HEK293 (cell line): ENCODE measurements around the gene MAML2.

ENCODE experiments used
- CTCF ChIA-PET: fragments of 350-600 bp; formaldehyde crosslinking; extraction: SDS; loops from one replicate; lab custom pipeline; 2021; ENCODE audit warnings: antibody characterized with exemption; lab: Yijun Ruan, JAX
- POLR2A ChIA-PET: fragments of 300-600 bp; formaldehyde crosslinking; extraction: SDS; loops from one replicate; lab custom pipeline; 2020; ENCODE audit warnings: antibody characterized with exemption, inconsistent platforms; lab: Yijun Ruan, JAX
- H3K27ac ChIP-seq: fragments of 200-500 bp; sonication (Bioruptor generic); 2 replicates; pipeline ENCODE4 v1.5.1; 2014; ENCODE audit warnings: low read depth, low read length, control low read depth, inconsistent platforms; ENCODE audit errors: extremely low read depth
- H3K36me3 ChIP-seq, 2 experiments: fragments of 200-500 bp in 1 of 2; sonication (Bioruptor generic) in 1 of 2; 1 replicate in 1 of 2; 2 replicates in 1 of 2; pipeline ENCODE4 v1.5.1; 2014 to 2017; ENCODE audit warnings: inconsistent platforms in 2 of 2, low read length in 2 of 2; ENCODE audit not compliant: control insufficient read depth in 2 of 2, insufficient read depth in 1 of 2
- H3K4me1 ChIP-seq: fragments of 200-500 bp; sonication (Bioruptor generic); 2 replicates; pipeline ENCODE4 v1.5.1; 2014; ENCODE audit warnings: mild to moderate bottlenecking, low read length, inconsistent platforms; ENCODE audit not compliant: control insufficient read depth, insufficient read depth
- H3K4me3 ChIP-seq: 2 replicates; pipeline ENCODE4 v1.5.1; 2011; ENCODE audit warnings: low read depth, mild to moderate bottlenecking, control low read depth, low read length, moderate library complexity
- H3K9me3 ChIP-seq: fragments of 200-500 bp; sonication (Bioruptor generic); 2 replicates; pipeline ENCODE4 v1.5.1; 2014; ENCODE audit warnings: low read depth, low read length, inconsistent platforms; ENCODE audit not compliant: control insufficient read depth, insufficient read depth
- BCL6B ChIP-seq: fragments of 450-650 bp; formaldehyde crosslinking; IDR thresholded peaks from 2 replicates; pipeline ENCODE4 v1.5.1; 2017; ENCODE audit warnings: missing biosample characterization, missing genetic modification characterization
- INSM2 ChIP-seq: fragments of 450-650 bp; formaldehyde crosslinking; IDR thresholded peaks from 2 replicates; pipeline ENCODE4 v1.5.1; 2016; ENCODE audit warnings: missing biosample characterization, missing genetic modification characterization
- KLF7 ChIP-seq: fragments of 450-650 bp; formaldehyde crosslinking; IDR thresholded peaks from 2 replicates; pipeline ENCODE4 v1.5.1; 2016; ENCODE audit warnings: missing biosample characterization, missing genetic modification characterization, borderline replicate concordance
- KLF8 ChIP-seq: fragments of 450-650 bp; formaldehyde crosslinking; IDR thresholded peaks from 2 replicates; pipeline ENCODE4 v1.5.1; 2016; ENCODE audit warnings: missing biosample characterization, missing genetic modification characterization
- KLF9 ChIP-seq: fragments of 450-650 bp; formaldehyde crosslinking; IDR thresholded peaks from 2 replicates; pipeline ENCODE4 v1.5.1; 2016; ENCODE audit warnings: missing biosample characterization, missing genetic modification characterization, low read depth
- PRDM2 ChIP-seq: fragments of 450-650 bp; formaldehyde crosslinking; IDR thresholded peaks from 2 replicates; pipeline ENCODE4 v1.5.1; 2016; ENCODE audit warnings: missing biosample characterization, missing genetic modification characterization, borderline replicate concordance
- RBAK ChIP-seq: fragments of 450-650 bp; formaldehyde crosslinking; IDR thresholded peaks from 2 replicates; pipeline ENCODE4 v1.5.1; 2016; ENCODE audit warnings: missing biosample characterization, missing genetic modification characterization
- SP7 ChIP-seq: fragments of 450-650 bp; formaldehyde crosslinking; IDR thresholded peaks from 2 replicates; pipeline ENCODE4 v1.5.1; 2016; ENCODE audit warnings: missing biosample characterization, missing genetic modification characterization
- TCF7L2 ChIP-seq: IDR thresholded peaks from 2 replicates; pipeline ENCODE4 v1.6.1; 2011; ENCODE audit warnings: low read depth, mild to moderate bottlenecking, inconsistent platforms, low read length, moderate library complexity, borderline replicate concordance
- ZBTB11 ChIP-seq: fragments of 450-650 bp; formaldehyde crosslinking; conservative IDR thresholded peaks from 2 replicates; pipeline ENCODE4 v1.5.1; 2016; ENCODE audit warnings: low read depth, missing biosample characterization, missing genetic modification characterization
- ZBTB48 ChIP-seq: fragments of 450-650 bp; formaldehyde crosslinking; IDR thresholded peaks from 2 replicates; pipeline ENCODE4 v1.5.1; 2016; ENCODE audit warnings: missing biosample characterization, missing genetic modification characterization
- ZFP69B ChIP-seq: fragments of 450-650 bp; formaldehyde crosslinking; IDR thresholded peaks from 2 replicates; pipeline ENCODE4 v1.5.1; 2016; ENCODE audit warnings: missing biosample characterization, missing genetic modification characterization
- ZNF112 ChIP-seq: fragments of 450-650 bp; formaldehyde crosslinking; IDR thresholded peaks from 2 replicates; pipeline ENCODE4 v1.5.0; 2017; ENCODE audit warnings: missing biosample characterization, missing genetic modification characterization
- ZNF114 ChIP-seq: fragments of 450-650 bp; formaldehyde crosslinking; IDR thresholded peaks from 2 replicates; pipeline ENCODE4 v1.5.0; 2017; ENCODE audit warnings: missing biosample characterization, missing genetic modification characterization
- ZNF169 ChIP-seq: fragments of 450-650 bp; formaldehyde crosslinking; IDR thresholded peaks from 2 replicates; pipeline ENCODE4 v1.5.1; 2016; ENCODE audit warnings: missing biosample characterization, missing genetic modification characterization
- ZNF175 ChIP-seq: fragments of 450-650 bp; formaldehyde crosslinking; IDR thresholded peaks from 2 replicates; pipeline ENCODE4 v1.5.1; 2016; ENCODE audit warnings: missing biosample characterization, missing genetic modification characterization
- ZNF184 ChIP-seq: fragments of 450-650 bp; IDR thresholded peaks from 2 replicates; pipeline ENCODE4 v1.5.1; 2018; ENCODE audit warnings: missing biosample characterization, mild to moderate bottlenecking, missing genetic modification characterization
- ZNF24 ChIP-seq: fragments of 450-650 bp; formaldehyde crosslinking; IDR thresholded peaks from 2 replicates; pipeline ENCODE4 v1.5.1; 2016; ENCODE audit warnings: missing biosample characterization, missing genetic modification characterization
- ZNF302 ChIP-seq: fragments of 450-650 bp; formaldehyde crosslinking; IDR thresholded peaks from 2 replicates; pipeline ENCODE4 v1.5.1; 2016; ENCODE audit warnings: missing biosample characterization, missing genetic modification characterization, low read depth
- ZNF366 ChIP-seq: fragments of 450-650 bp; formaldehyde crosslinking; conservative IDR thresholded peaks from 2 replicates; pipeline ENCODE4 v1.5.1; 2016; ENCODE audit warnings: missing biosample characterization, missing genetic modification characterization
- ZNF394 ChIP-seq: fragments of 450-650 bp; formaldehyde crosslinking; IDR thresholded peaks from 2 replicates; pipeline ENCODE4 v1.5.1; 2016; ENCODE audit warnings: missing biosample characterization, missing genetic modification characterization, mild to moderate bottlenecking, moderate library complexity, borderline replicate concordance
- ZNF423 ChIP-seq: fragments of 450-650 bp; formaldehyde crosslinking; IDR thresholded peaks from 2 replicates; pipeline ENCODE4 v1.5.1; 2016; ENCODE audit warnings: missing biosample characterization, missing genetic modification characterization
- ZNF48 ChIP-seq: fragments of 450-650 bp; formaldehyde crosslinking; IDR thresholded peaks from 2 replicates; pipeline ENCODE4 v1.5.1; 2016; ENCODE audit warnings: missing biosample characterization, missing genetic modification characterization
- ZNF560 ChIP-seq: fragments of 450-650 bp; formaldehyde crosslinking; IDR thresholded peaks from 2 replicates; pipeline ENCODE4 v1.5.1; 2017; ENCODE audit warnings: missing biosample characterization, missing genetic modification characterization, borderline replicate concordance
- ZNF707 ChIP-seq: fragments of 450-650 bp; formaldehyde crosslinking; IDR thresholded peaks from 2 replicates; pipeline ENCODE4 v1.5.1; 2016; ENCODE audit warnings: missing biosample characterization, missing genetic modification characterization
- ZNF777 ChIP-seq: fragments of 450-650 bp; formaldehyde crosslinking; IDR thresholded peaks from 2 replicates; pipeline ENCODE4 v1.5.1; 2017; ENCODE audit warnings: missing biosample characterization, missing genetic modification characterization, borderline replicate concordance
- ZNF791 ChIP-seq: fragments of 450-650 bp; formaldehyde crosslinking; IDR thresholded peaks from 2 replicates; pipeline ENCODE4 v1.5.1; 2016; ENCODE audit warnings: missing biosample characterization, missing genetic modification characterization

The MAML2 gene

GRCh38 chr11:96367342-96367741, 24.3 kb upstream of the MAML2 start (continued):
- TF ChIP-seq ZNF48 (tag by site-specific recombination) (no peak), KLF9 (tag by site-specific recombination) (no peak), ZFP69B (tag by site-specific recombination) (no peak), ZNF560 (tag by site-specific recombination) (no peak), ZNF114 (no peak), ZNF184 (no peak), ZNF112 (tag by site-specific recombination) (no peak), ZNF302 (tag by site-specific recombination) (no peak), KLF7 (tag by site-specific recombination) (no peak), ZNF24 (no peak)
- TF ChIP-seq, all 188 proteins: peak for 0

GRCh38 chr11:96366024-96366423, 23.0 kb upstream of the MAML2 start:
- Histone ChIP-seq H3K4me1 (no peaks in the 10 kb centered on the region), H3K9me3 (no peaks in the 10 kb centered on the region), H3K4me3 (no peak overlapping the region), H3K27ac (no peak overlapping the region), H3K36me3 (peaks cover 0 to 24% of the 10 kb centered on the region in 2 experiments; a peak in 1 of 3 replicates)
- POLR2A ChIA-PET = no interaction called here
- CTCF ChIA-PET = interaction anchor here (0.6 to 1.7 kb wide), 2 partner anchors 9 to 54 kb away, joined by 3 to 4 read pairs; no protein-coding TSS in a partner anchor
- TF ChIP-seq ZNF423 = no peak
- TF ChIP-seq KLF8 = no peak
- no peak for TF ChIP-seq TCF7L2
- no peak for TF ChIP-seq ZNF175
- TF ChIP-seq ZNF366 (tag by site-specific recombination) = no peak
- TF ChIP-seq ZBTB11 = no peak
- no peak for TF ChIP-seq ZNF560 (tag by site-specific recombination)
- TF ChIP-seq ZNF777 = no peak
- no peak for TF ChIP-seq INSM2 (tag by site-specific recombination)
- TF ChIP-seq PRDM2 (tag by site-specific recombination) = no peak
- TF ChIP-seq ZNF707 = no peak
- TF ChIP-seq RBAK = no peak
- no peak for TF ChIP-seq ZNF394
- no peak for TF ChIP-seq SP7
- TF ChIP-seq BCL6B (tag by site-specific recombination) = no peak
- TF ChIP-seq ZNF791 (tag by site-specific recombination) = no peak
- TF ChIP-seq ZBTB48 = no peak
- TF ChIP-seq ZNF169 = no peak
